Smooth muscle cell of the brain vasculature (primary cell): Measurements from ENCODE around the gene HDAC4.
A peak's percentile ranks its signal among the peaks of the same experiment; 100 is the strongest.

Source experiments
- DNase-seq: peaks from one replicate; pipeline ENCODE4 v3.0.0-alpha.2; 2012; ENCODE audit warnings: low read depth, low spot score

HDAC4 gene

DNA sequence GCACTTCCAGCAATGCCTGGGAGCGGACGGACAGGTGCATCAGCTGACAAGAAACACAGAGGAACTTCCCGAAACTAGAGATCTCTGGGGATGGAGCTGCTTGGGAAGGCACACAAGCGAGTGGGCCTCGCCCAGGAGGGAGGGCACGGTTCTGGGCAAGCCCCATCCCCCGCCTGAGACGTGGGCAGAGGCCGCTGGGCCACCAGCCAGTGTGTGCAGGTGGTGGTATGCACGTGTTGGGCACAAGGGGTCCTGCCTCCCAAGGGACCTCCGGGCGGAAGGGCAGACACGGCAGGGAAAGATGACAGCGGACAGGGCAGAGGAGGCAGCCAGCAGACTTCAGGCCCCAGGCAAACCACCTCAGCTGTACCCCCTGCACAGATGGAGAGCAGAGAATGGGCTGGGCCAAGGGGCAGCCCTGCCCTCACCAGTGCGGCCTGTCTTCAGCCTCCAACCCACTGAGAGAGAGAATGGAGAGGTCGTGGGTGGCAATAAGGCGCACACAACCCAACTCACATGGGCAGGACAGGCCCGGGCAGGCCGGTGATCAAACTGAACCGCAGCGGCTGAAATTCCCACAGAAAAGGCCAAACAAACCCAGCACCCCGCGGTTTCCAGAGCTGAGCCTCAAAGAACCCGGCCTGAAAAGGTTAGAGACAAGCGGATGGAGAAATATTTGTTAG is 51.2 kb downstream of the HDAC4 start:
- peak; percentile 85 for DNase-seq

DNA sequence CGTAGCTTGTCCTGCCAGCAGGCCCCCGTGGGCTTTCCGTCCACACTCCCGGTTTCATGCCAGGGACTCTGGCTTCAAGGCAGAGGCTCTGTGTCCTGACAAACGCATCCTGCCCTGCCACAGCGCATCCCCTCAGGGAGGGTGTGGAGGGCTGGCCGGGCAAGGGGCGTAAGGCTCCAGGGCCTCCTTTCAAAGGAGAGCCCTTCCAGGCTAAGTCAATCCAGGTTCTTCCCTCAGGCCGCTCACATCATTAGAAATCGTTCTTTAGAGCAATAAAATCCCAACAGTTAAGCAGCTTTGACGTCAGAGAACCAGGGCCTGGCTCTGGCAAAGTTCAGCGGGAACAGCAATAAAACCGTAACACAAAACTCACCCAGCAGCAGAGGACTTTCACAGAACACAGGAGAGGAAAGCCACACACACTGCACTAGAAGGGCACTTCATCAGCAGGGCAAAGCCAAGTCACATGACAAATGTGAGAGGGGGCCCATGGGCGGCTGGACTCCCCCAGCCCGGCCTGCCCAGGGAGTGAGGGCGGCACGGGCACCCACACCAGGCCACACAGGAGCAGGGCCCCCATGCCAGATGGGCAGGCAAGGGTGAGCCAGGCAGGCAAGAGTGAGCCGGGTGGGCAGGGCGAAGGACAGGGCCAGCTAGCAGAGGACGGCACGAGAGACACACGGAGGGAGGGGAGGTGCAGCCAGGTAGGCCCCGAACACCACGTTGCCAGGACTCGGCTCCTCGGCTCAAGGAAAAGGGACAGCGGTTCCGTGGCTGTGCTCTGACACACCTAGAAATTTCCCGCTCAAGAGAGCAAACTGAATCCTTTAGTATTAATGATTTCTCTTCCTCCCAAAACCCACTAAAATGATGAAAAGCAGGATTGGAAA is 52.0 kb downstream of the HDAC4 start:
- no peak for DNase-seq

GRCh38 chr2:239346676-239347075 is 54.1 kb downstream of the HDAC4 start:
- DNase-seq = no peak

GRCh38 chr2:239345251-239345650 is 55.6 kb downstream of the HDAC4 start:
- DNase-seq = no peak

DNA sequence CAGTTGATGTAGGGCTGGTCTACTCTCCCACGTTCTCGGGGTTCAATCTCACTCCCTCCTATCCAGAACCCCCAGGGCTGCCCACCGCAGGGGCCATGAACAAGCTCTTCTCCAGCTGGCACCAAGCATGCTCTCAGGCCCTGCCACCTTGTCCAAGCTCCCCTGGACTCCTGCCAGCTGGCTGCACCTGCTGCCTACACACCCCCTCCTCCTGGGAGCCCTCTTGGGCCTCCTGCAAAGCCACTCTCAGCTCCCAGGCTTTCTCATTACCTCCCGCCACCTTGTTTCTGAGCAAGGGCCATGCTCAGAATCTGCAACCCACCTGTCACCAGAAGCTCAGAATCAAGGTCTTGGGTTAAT is 56.0 kb downstream of the HDAC4 start:
- DNase-seq = no peak

GRCh38 chr2:239343946-239344856 is 56.6 kb downstream of the HDAC4 start:
- DNase-seq = no peak

DNA sequence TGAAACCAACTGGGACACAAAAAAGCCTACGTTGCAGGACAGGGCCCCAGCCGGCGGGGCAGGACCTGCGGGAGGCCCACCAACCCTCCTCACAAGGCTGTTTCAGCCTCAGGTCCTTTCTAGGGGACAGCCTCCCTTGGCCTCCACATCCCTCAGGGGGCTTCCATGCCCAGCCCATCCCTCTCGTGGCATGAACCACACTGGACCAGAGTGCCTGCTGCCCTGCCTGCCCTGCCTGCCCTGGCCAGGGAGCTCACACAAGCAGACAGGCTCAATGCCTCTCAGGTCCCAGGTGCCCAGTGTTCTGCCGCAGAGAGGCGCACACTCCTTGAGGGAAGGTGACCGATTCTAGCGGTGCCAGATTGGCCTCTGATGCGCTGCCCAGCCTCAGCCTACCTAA is 57.4 kb downstream of the HDAC4 start:
- no peak for DNase-seq

DNA sequence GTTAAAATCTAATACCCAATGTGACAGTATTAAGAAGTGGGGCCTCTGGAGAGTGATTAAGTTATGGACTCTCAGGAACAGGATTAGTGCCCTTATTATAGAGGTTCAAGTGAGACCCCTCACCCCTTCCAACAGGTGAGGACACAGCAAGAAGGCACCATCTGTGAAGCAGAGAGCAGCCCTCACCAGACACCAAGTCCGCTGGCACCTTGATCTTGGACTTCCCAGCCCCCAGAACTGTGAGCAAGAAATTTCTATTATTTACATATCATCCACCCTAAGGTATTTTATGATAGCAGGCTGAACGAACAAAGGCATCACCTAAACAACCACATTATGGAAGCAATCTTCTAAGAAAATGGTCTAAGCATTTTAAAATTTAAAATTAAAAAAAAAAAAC is 59.0 kb downstream of the HDAC4 start:
- DNase-seq = no peak

DNA sequence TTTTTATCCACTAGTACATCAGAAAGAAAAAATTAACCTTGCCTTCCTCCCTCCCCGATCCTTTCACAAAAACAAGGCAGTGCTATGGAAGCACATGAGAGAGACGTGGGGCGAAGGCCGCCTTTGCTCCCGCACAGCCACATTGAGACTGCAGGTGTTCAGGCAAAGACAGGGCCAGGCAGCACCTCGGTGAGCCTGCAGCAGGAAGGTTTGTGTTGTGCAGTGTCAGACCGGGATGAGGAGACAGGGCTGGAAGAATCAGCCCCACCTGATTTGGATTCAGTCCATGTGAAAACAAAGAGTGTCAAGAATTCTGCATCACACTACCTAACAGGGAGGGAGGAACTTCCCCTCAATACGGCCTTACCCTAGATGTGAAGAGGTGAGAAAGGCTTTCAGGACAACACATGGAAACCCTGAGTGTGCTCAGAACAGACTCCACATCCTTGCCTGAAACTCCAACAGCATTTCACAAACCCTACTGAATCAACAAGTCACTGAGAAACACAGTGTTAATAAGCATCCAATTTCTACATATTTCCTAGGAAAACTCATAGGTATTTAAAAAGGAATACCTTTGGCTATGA is 59.6 kb downstream of the HDAC4 start:
- no peak for DNase-seq

DNA sequence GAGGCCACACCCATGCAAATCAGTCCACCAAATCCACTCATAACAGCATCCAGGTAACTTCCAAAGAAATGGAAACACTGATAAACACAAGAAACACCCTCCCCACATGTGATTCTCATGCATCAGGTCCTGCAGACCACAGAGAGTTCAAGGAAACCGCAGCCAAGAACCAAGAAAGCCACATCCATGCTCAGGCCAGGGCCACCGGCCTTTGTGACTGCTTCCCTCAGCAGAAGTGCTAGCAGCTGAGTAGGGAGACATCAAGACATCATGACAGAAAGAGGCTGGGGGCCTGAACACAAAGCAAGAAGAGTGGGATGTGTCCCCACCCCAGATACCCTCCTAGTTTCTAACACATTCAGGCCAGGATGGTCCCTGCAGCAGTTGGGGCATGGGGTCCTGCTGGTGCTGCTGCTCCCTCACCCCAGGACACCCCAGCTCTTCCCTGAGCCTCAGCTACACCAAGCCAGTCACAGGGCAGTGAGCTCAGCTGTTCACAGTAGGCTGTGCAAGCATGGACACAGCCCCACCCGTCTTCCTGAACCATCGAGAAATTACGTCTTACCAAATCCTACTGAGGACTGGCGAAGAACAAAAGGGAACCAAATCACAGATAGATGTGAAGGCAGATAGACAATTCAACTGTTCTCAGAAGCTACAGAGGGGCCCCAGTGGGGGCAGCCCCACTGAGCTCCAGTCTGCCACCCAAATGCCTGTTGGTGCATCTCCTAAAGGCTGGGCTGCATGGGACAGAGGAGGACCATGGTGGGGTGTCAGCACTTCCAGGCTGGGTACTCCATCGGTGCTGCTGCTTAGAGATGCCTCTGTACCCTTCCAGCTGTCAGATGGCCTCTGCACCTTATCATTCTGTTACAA is 60.9 kb downstream of the HDAC4 start:
- no peak for DNase-seq

DNA sequence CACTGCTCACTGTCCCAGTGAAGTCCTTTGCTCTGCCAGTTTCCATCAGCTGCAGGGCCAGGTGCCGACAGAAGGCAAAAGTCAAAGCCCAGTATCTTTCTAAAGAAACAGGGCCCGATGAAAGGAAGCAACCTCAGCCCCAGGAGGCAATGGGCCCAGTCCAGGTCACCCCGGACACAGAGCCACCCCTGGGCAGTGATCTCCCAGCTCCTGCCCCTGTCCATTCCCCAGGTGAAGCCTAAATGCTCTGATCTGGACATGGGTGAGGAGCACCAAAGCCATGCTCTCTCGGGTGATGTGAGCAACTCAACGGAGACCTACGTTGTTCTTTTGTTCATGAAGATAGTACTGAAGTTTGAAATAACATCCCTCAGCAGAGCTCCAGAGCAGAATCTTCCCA is 61.6 kb downstream of the HDAC4 start:
- no peak for DNase-seq

DNA sequence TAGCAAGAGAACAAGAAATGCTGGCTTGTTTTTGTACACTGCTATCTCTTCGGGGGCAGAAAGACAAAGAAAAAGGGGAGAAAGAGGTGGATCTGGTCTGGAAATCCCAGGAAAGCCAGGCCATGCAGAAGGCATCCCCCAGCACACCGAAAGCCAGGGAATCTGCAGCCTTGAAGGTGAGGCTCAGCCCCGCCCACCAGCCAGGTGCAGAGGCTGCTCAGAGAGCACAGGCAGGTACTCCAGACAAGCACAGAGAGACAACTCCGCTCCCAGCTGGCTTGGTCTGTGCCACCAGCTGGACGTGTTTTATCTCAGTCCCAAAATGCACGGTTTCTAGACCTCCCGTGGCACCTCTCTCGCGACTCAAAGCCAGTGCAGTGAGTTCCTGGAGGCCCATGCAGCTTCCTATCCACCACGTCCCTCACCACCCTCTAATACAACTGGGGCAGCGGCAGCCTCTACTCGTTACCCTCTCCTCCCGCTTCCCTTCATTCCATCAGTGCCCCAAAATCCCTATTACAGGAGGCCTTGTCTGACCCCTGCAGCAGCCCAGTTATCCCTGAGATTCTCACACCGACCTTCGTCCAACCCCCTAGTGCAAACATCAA is 62.8 kb downstream of the HDAC4 start:
- no peak for DNase-seq

DNA sequence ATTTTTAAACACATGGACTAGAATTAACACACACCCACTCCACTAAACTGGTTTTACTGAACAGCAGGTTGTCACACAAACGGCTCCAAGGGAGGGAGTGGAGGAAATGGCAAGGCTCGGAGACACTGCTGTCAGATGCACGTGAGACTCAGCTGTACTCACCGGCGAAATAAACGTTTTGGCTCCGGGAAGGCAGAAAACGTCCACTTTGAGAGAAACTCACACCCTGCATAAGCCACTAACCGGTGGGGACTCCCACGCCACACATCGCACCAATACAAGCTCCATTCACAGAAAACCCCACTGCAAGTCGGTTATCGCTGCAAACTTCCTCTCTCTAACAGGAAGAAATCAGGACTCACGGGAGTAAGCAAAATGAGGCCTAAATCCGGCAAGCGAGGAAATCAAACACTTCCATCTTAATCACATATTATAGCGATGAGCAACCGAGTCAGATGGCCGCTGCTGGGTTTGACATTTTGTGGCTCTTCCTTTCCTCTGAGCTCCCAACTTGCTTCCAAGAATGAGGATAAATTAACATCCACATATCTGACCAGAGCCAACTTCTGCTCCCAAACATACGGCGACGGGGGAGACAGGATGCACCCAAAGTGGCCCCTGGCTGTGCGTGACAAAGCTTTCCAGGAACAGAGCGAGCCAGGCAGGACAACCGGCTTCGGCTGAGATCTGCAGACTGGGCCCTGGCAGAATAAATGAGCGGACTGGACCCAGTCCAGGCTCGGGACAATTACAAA is 63.5 kb downstream of the HDAC4 start:
- no peak for DNase-seq

DNA sequence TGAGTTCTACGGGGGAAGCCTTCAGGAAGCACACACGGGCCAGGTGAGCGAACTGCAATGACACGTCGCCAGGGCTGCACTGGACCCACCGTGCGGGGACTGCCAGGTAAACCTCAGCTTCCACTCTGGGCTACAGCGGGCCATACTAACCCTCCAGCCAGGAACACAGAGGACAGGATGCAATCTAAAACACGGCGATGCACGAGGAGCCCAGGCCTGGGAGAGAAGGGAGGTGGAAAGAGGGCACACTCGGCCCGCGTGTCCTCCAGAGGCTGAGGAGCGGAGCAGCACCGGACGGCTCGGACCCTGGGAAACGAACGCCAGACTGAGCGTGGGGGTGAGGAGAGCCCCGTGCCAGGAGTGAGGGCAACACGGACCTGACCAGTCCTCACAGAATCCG is 69.3 kb downstream of the HDAC4 start:
- no peak for DNase-seq

- DNase-seq = no peak
Observed at GRCh38 chr2:239330836-239331235, 70.0 kb downstream of the HDAC4 start.

- no peak for DNase-seq
Observed at GRCh38 chr2:239329972-239330572, 70.7 kb downstream of the HDAC4 start.

- no peak for DNase-seq
Observed at GRCh38 chr2:239329284-239329971, 71.4 kb downstream of the HDAC4 start.

GRCh38 chr2:239328351-239329191 is 72.2 kb downstream of the HDAC4 start:
- no peak for DNase-seq
